Limb (tissue), 2 donors: ENCODE measurements around the gene ALOX12B.
A peak's percentile ranks its signal among the peaks of the same experiment; 100 is the strongest.
"Not testable (repeated sequence)": the region's sequence is repeated elsewhere in the genome, so short reads cannot be mapped to it uniquely, and the experiment has no call there.

ENCODE experiments used
- DNase-seq, 2 donors: peaks; one replicate each; pipeline ENCODE4 v3.0.0-alpha.2; 2016; ENCODE audit errors: extremely low spot score in 2 of 2

Gene ALOX12B

GRCh38 chr17:8082292-8082691 lies 5.2 kb downstream of the ALOX12B start:
- DNase-seq: no peak

GRCh38 chr17:8081876-8082275 lies 5.6 kb downstream of the ALOX12B start:
- DNase-seq: no peak

GRCh38 chr17:8080799-8081219 lies 6.7 kb downstream of the ALOX12B start:
- DNase-seq: no peak

- DNase-seq: no peak
Observed at GRCh38 chr17:8080208-8080798, 7.2 kb downstream of the ALOX12B start.

GRCh38 chr17:8079291-8080207 lies 8.0 kb downstream of the ALOX12B start:
- DNase-seq: peak; percentile 74 to 88

GRCh38 chr17:8077939-8078338 lies 9.6 kb downstream of the ALOX12B start:
- not testable (repeated sequence) for DNase-seq

GRCh38 chr17:8076502-8077266 lies 10.8 kb downstream of the ALOX12B start:
- peak in 1 of 2 donors; percentile 23 for DNase-seq

GRCh38 chr17:8075574-8076342 lies 11.8 kb downstream of the ALOX12B start:
- no peak for DNase-seq

GRCh38 chr17:8075081-8075480 lies 12.4 kb downstream of the ALOX12B start:
- no peak for DNase-seq

GRCh38 chr17:8074554-8074953 lies 13.0 kb downstream of the ALOX12B start:
- DNase-seq: no peak

- DNase-seq: peak in 1 of 2 donors; percentile 75
Observed at GRCh38 chr17:8073627-8074484, 13.7 kb downstream of the ALOX12B start.

- DNase-seq: peak in 1 of 2 donors; percentile 29
Observed at GRCh38 chr17:8072729-8073461, 14.6 kb downstream of the ALOX12B start.

GRCh38 chr17:8072341-8072728 lies 15.2 kb downstream of the ALOX12B start:
- DNase-seq: no peak

- no peak for DNase-seq
Observed at GRCh38 chr17:8071496-8071895, 16.0 kb downstream of the ALOX12B start.

GRCh38 chr17:8069587-8069860 lies 18.0 kb downstream of the ALOX12B start:
- DNase-seq: no peak

- DNase-seq: no peak
Observed at GRCh38 chr17:8068736-8069586, 18.6 kb downstream of the ALOX12B start.

- DNase-seq: no peak
Observed at GRCh38 chr17:8067806-8068205, 19.7 kb downstream of the ALOX12B start.

- no peak for DNase-seq
Observed at GRCh38 chr17:8066841-8067775, 20.4 kb downstream of the ALOX12B start.
